Suprapubic skin (tissue), 4 donors: ENCODE measurements around the gene CLEC16A.

Source experiments
- EP300 ChIP-seq: sonication (generic); formaldehyde crosslinking; IDR thresholded peaks from one replicate; pipeline ENCODE4 v1.6.1; 2017; ENCODE audit warnings: antibody characterized with exemption
- POLR2A ChIP-seq, 2 donors: fragments of 450-650 bp; IDR thresholded peaks; one replicate each; pipeline ENCODE4 v1.6.1; 2017; ENCODE audit warnings: antibody characterized with exemption in 2 of 2, mild to moderate bottlenecking in 2 of 2, moderate library complexity in 2 of 2
- POLR2AphosphoS5 ChIP-seq, 3 donors: sonication (generic); formaldehyde crosslinking; IDR thresholded peaks; one replicate each; pipeline ENCODE4 v1.6.1; 2017; ENCODE audit warnings: antibody characterized with exemption in 3 of 3
- TF ChIP-seq, protein P1 (sequence below), 2 donors: fragments of 200-600 bp in 1 of 2; fragments of 450-650 bp in 1 of 2; sonication (generic) in 1 of 2; IDR thresholded peaks; one replicate each; pipeline ENCODE4 v1.5.1; 2016 to 2019; ENCODE audit warnings: antibody characterized with exemption in 2 of 2, mild to moderate bottlenecking in 1 of 2, moderate library complexity in 1 of 2

- TF ChIP-seq, protein P1, sequence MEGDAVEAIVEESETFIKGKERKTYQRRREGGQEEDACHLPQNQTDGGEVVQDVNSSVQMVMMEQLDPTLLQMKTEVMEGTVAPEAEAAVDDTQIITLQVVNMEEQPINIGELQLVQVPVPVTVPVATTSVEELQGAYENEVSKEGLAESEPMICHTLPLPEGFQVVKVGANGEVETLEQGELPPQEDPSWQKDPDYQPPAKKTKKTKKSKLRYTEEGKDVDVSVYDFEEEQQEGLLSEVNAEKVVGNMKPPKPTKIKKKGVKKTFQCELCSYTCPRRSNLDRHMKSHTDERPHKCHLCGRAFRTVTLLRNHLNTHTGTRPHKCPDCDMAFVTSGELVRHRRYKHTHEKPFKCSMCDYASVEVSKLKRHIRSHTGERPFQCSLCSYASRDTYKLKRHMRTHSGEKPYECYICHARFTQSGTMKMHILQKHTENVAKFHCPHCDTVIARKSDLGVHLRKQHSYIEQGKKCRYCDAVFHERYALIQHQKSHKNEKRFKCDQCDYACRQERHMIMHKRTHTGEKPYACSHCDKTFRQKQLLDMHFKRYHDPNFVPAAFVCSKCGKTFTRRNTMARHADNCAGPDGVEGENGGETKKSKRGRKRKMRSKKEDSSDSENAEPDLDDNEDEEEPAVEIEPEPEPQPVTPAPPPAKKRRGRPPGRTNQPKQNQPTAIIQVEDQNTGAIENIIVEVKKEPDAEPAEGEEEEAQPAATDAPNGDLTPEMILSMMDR (IDR thresholded peaks at IDR 0.05) = no peak
- TF ChIP-seq POLR2AphosphoS5 (IDR thresholded peaks at IDR 0.05) (no peak), POLR2A (IDR thresholded peaks at IDR 0.05) (no peak), EP300 (no peak)
Observed at GRCh38 chr16:11085916-11086315, 141.6 kb downstream of the CLEC16A start.
